OCI-LY3 (cell line): ENCODE data around the gene KLK5.

Source experiments
- H2AFZ ChIP-seq: fragments of 200-600, 300-600 bp; shearing (Covaris generic); 2 replicates; pipeline ENCODE4 v1.6.0; 2014; ENCODE audit warnings: antibody characterized with exemption, low read depth, low read length
- H3K27ac ChIP-seq: fragments of 200-600, 300-600 bp; sonication (generic); 2 replicates; pipeline ENCODE4 v1.5.1; 2014; ENCODE audit warnings: mild to moderate bottlenecking, low read length, moderate library complexity, mixed read lengths
- H3K27me3 ChIP-seq: fragments of 200-600, 300-600 bp; sonication (generic); 2 replicates; pipeline ENCODE4 v1.6.1; 2014; ENCODE audit warnings: low read depth, low read length, mixed read lengths
- H3K36me3 ChIP-seq: fragments of 200-600, 300-600 bp; sonication (generic); replicated peaks from 2 replicates; pipeline ENCODE3; 2014; ENCODE audit warnings: low read depth, low read length, mixed read lengths
- H3K4me1 ChIP-seq: fragments of 300-600, 200-600 bp; sonication (generic); 2 replicates; pipeline ENCODE4 v1.6.1; 2014; ENCODE audit warnings: low read length, mixed read lengths
- H3K4me2 ChIP-seq: fragments of 200-600, 300-600 bp; sonication (generic); 2 replicates; pipeline ENCODE4 v1.6.1; 2014; ENCODE audit warnings: low read length, mixed read lengths
- H3K4me3 ChIP-seq: fragments of 300-600, 200-600 bp; sonication (generic); 2 replicates; pipeline ENCODE4 v1.5.1; 2014; ENCODE audit warnings: antibody characterized with exemption, mild to moderate bottlenecking, low read length, moderate library complexity
- H3K79me2 ChIP-seq: fragments of 300-600, 200-600 bp; shearing (Covaris generic); 2 replicates; pipeline ENCODE4 v1.6.1; 2014; ENCODE audit warnings: mild to moderate bottlenecking, low read length, mixed read lengths
- H3K9ac ChIP-seq: fragments of 300-600, 200-600 bp; shearing (Covaris generic); 2 replicates; pipeline ENCODE4 v1.6.0; 2014; ENCODE audit warnings: mild to moderate bottlenecking, low read length, moderate library complexity
- H3K9me3 ChIP-seq: fragments of 200-600, 300-600 bp; shearing (Covaris generic); 2 replicates; pipeline ENCODE4 v1.6.1; 2014; ENCODE audit warnings: low read length, mixed read lengths; ENCODE audit not compliant: insufficient read depth
- H4K20me1 ChIP-seq: fragments of 200-600, 300-600 bp; sonication (generic); 2 replicates; pipeline ENCODE4 v1.6.1; 2016; ENCODE audit warnings: low read length, mixed read lengths; ENCODE audit not compliant: insufficient read depth
- EZH2phosphoT487 ChIP-seq: fragments of 200-600 bp; shearing (Covaris generic); IDR thresholded peaks from 2 replicates; pipeline ENCODE4 v1.6.1; 2018; ENCODE audit warnings: antibody characterized with exemption, mixed run types, low read depth
- TF ChIP-seq, protein P1 (sequence below): fragments of 200-600, 300-600 bp; sonication (generic); IDR thresholded peaks from 2 replicates; pipeline ENCODE4 v1.5.1; 2014; ENCODE audit warnings: antibody characterized with exemption, low read length, low read depth

The KLK5 gene

DNA sequence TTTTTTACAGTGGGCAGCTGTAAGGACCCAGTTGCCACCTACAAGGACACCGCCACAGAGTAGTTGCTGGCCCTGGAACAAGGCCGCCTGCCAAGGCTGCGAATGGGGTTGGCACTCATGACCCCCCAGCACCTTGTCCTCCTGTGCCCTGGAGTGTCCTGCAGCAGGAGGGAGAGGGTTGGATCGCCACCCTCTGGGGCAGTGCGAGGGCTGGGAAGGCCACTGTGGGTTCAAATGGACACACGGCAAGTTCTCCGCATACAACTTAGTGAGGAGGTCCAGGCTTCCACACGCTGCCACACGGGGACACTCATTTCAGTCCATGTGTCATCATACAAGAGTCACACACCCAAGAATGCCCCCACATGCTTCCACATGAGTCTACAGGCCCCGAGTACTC is 47.6 kb upstream of the KLK5 start:
- Histone ChIP-seq H3K4me1 (no peaks in the 10 kb centered on the region), H3K79me2 (no peaks in the 10 kb centered on the region), H3K4me3 (no peak overlapping the region), H3K9me3 (no peaks in the 10 kb centered on the region), H4K20me1 (no peaks in the 10 kb centered on the region), H2AFZ (no peak overlapping the region), H3K36me3 (no peaks in the 10 kb centered on the region), H3K4me2 (no peak overlapping the region), H3K27me3 (peaks cover 19% of the 10 kb centered on the region), H3K9ac (no peak overlapping the region), H3K27ac (no peak overlapping the region)
- no peak for TF ChIP-seq EZH2phosphoT487
- TF ChIP-seq, protein P1, sequence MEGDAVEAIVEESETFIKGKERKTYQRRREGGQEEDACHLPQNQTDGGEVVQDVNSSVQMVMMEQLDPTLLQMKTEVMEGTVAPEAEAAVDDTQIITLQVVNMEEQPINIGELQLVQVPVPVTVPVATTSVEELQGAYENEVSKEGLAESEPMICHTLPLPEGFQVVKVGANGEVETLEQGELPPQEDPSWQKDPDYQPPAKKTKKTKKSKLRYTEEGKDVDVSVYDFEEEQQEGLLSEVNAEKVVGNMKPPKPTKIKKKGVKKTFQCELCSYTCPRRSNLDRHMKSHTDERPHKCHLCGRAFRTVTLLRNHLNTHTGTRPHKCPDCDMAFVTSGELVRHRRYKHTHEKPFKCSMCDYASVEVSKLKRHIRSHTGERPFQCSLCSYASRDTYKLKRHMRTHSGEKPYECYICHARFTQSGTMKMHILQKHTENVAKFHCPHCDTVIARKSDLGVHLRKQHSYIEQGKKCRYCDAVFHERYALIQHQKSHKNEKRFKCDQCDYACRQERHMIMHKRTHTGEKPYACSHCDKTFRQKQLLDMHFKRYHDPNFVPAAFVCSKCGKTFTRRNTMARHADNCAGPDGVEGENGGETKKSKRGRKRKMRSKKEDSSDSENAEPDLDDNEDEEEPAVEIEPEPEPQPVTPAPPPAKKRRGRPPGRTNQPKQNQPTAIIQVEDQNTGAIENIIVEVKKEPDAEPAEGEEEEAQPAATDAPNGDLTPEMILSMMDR: no peak

DNA sequence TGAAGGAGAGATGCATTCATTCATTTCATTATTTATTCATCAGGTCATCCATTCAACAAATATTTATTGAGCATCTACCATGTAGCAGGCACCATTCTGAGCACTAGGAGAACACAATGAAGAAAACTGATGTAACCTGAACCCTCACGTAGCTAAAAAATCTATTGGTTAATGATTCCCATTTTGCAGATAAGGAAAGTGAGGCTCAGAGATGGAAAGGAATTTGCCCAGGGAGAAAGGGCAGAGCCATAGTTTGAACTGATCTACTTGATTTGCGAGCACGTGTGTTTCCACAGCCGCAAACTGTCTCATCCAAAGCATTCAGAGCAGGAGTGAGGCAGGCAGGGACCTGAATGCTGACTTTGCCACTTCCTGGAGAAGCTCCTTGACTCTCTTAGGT is 45.8 kb upstream of the KLK5 start:
- no peak overlapping the region for H3K4me3 ChIP-seq
- H3K27me3 ChIP-seq: peaks cover 14% of the 10 kb centered on the region
- H2AFZ ChIP-seq: no peak overlapping the region

DNA sequence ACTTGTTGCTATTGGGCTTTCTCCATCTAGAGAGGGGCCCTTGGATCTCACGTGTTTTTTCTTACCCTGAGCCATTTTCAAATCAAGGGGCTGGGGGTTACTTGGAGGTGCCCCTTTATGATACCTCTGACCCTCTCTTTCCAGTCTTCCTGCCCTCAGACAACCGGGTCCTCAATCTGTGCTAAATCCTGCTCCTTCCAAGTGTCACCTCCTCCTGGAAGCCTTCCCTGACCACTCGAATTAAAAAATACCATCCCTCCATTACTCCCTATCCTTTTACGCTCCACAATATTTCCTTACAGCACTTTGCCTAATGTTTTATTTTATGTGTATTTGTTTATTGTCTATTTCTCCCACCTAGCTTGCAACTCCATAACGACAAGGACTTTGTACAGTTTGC is 45.2 kb upstream of the KLK5 start:
- Histone ChIP-seq H3K79me2 (no peaks in the 10 kb centered on the region), H3K4me1 (no peaks in the 10 kb centered on the region), H4K20me1 (no peaks in the 10 kb centered on the region), H3K9me3 (no peaks in the 10 kb centered on the region), H2AFZ (no peak overlapping the region), H3K27me3 (peaks cover 14% of the 10 kb centered on the region), H3K36me3 (no peaks in the 10 kb centered on the region), H3K27ac (no peak overlapping the region), H3K4me3 (no peak overlapping the region), H3K9ac (no peak overlapping the region), H3K4me2 (no peak overlapping the region)
- TF ChIP-seq, protein P1: no peak
- TF ChIP-seq EZH2phosphoT487: no peak

More for the DNA sequence above, 45.8 kb upstream of the KLK5 start:
- Histone ChIP-seq H3K9me3 (no peaks in the 10 kb centered on the region), H3K27ac (no peak overlapping the region), H3K36me3 (no peaks in the 10 kb centered on the region), H3K4me1 (no peaks in the 10 kb centered on the region), H3K79me2 (no peaks in the 10 kb centered on the region), H3K4me2 (no peak overlapping the region), H4K20me1 (no peaks in the 10 kb centered on the region), H3K9ac (no peak overlapping the region)
- TF ChIP-seq, protein P1: no peak
- TF ChIP-seq EZH2phosphoT487: no peak

DNA sequence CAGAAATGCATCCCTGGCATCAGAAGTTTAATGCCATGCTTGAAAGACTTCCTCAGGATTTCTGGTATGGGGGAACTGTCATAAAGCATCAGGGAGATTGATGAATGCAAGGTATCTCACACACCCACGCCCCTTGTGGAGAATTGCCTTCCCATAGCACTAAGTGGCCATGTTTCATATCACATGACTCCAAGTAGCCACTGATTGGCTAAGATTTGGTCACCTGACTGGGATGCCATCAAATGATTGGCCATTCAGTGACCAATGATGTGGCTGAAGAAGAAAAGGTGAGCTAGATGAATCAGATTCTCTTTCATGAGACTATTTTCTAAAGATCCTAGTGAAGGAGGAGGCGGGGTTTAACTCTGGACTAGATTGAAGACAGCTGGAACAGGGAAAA is 41.3 kb upstream of the KLK5 start:
- Histone ChIP-seq H3K9ac (no peak overlapping the region), H3K4me3 (no peak overlapping the region), H3K27ac (no peak overlapping the region), H3K4me1 (no peaks in the 10 kb centered on the region), H2AFZ (no peak overlapping the region; the same call in 1 of the 2 replicates), H3K27me3 (peaks cover 35% of the 10 kb centered on the region), H3K79me2 (no peaks in the 10 kb centered on the region), H3K4me2 (no peak overlapping the region), H4K20me1 (no peaks in the 10 kb centered on the region), H3K36me3 (no peaks in the 10 kb centered on the region), H3K9me3 (no peaks in the 10 kb centered on the region)
- TF ChIP-seq EZH2phosphoT487: no peak
- TF ChIP-seq, protein P1: no peak
